B cell (primary cell): ENCODE measurements around the gene KRT73. TPM values are rescaled to one million over a fixed set of nuclear protein-coding genes. Genes with fewer than 3 reads are reported as not detected.

Source experiments
- ATAC-seq: fragments of 200-7000 bp; cut with Tn5 transposase; one replicate; pipeline ENCODE4 v1.10.0; 2021; ENCODE audit warnings: low read depth, mild to moderate bottlenecking, moderate number of reproducible peaks, moderate library complexity
- CTCF ChIA-PET: fragments of 350-600 bp; sonication (Branson Sonifier 250); formaldehyde crosslinking; loops from one replicate; lab custom pipeline; 2021; ENCODE audit warnings: antibody characterized with exemption, inconsistent platforms; lab: Charles Lee
- POLR2A ChIA-PET: fragments of 350-600 bp; sonication (Branson Sonifier 250); formaldehyde crosslinking; loops from one replicate; lab custom pipeline; 2021; ENCODE audit warnings: antibody characterized with exemption; lab: Charles Lee
- DNase-seq: peaks from one replicate; pipeline ENCODE4 v3.0.0; 2013
- H2AFZ ChIP-seq: 2 replicates; pipeline ENCODE4 v1.6.1; 2012; ENCODE audit warnings: mild to moderate bottlenecking, low read depth, low read length; ENCODE audit not compliant: insufficient read depth, poor library complexity, severe bottlenecking
- H3K27ac ChIP-seq, 2 donors: 1 replicate in 1 of 2; 2 replicates in 1 of 2; pipeline ENCODE4 v1.5.1; 2012 to 2013; ENCODE audit warnings: low read length in 2 of 2, mild to moderate bottlenecking in 2 of 2, moderate library complexity in 1 of 2
- H3K27me3 ChIP-seq, 4 experiments: fragments of 200-600 bp in 1 of 4; sonication (generic) in 1 of 4; replicated peaks in 1 of 4; 1 replicate in 2 of 4; 2 replicates in 2 of 4; pipeline versions ENCODE4 v1.6.1 to v1.7.0; 2013 to 2016; ENCODE audit warnings: low read length in 3 of 4, mild to moderate bottlenecking in 2 of 4, mixed read lengths in 1 of 4, moderate library complexity in 1 of 4; ENCODE audit not compliant: insufficient read depth in 4 of 4, control insufficient read depth in 3 of 4; ENCODE audit errors: control extremely low read depth in 1 of 4
- H3K36me3 ChIP-seq, 2 experiments: replicated peaks in 1 of 2; 1 replicate in 1 of 2; 2 replicates in 1 of 2; pipeline versions ENCODE4 v1.6.1 to v1.7.1; 2013; ENCODE audit warnings: low read length in 1 of 2; ENCODE audit not compliant: insufficient read depth in 2 of 2, control insufficient read depth in 1 of 2; ENCODE audit errors: control extremely low read depth in 1 of 2, extremely low read depth in 1 of 2
- H3K4me1 ChIP-seq, 2 donors: fragments of 200-600 bp in 1 of 2; sonication (generic) in 1 of 2; 1 replicate in 1 of 2; 2 replicates in 1 of 2; pipeline versions ENCODE4 v1.5.1 to v1.6.1; 2013 to 2017; ENCODE audit warnings: low read length in 2 of 2; ENCODE audit not compliant: control insufficient read depth in 2 of 2, insufficient read depth in 2 of 2
- H3K4me2 ChIP-seq: replicated peaks from 2 replicates; pipeline ENCODE3; 2012; ENCODE audit warnings: mild to moderate bottlenecking, low read depth, low read length; ENCODE audit not compliant: poor library complexity, severe bottlenecking
- H3K4me3 ChIP-seq, 5 experiments: fragments of 200-600 bp in 1 of 5; sonication (generic) in 1 of 5; 1 replicate in 3 of 5; 2 replicates in 2 of 5; pipeline versions ENCODE4 v1.5.1 to v1.7.0; 2011 to 2016; ENCODE audit warnings: low read length in 4 of 5, mild to moderate bottlenecking in 4 of 5, low read depth in 2 of 5, control low read depth in 1 of 5, moderate library complexity in 1 of 5; ENCODE audit not compliant: insufficient read depth in 1 of 5; ENCODE audit errors: control extremely low read depth in 1 of 5, extremely low read depth in 1 of 5
- H3K79me2 ChIP-seq: fragments of 200-600 bp; sonication (generic); one replicate; pipeline ENCODE4 v1.6.0; 2016; ENCODE audit warnings: low read length; ENCODE audit not compliant: control insufficient read depth, insufficient read depth
- H3K9ac ChIP-seq: fragments of 200-600 bp; sonication (generic); 2 replicates; pipeline ENCODE4 v1.6.1; 2017; ENCODE audit warnings: mild to moderate bottlenecking, low read length, moderate library complexity
- H3K9me3 ChIP-seq, 3 donors: one replicate each; pipeline versions ENCODE4 v1.6.1 to v1.7.1; 2013; ENCODE audit warnings: low read length in 2 of 3; ENCODE audit not compliant: control insufficient read depth in 2 of 3, insufficient read depth in 1 of 3; ENCODE audit errors: control extremely low read depth in 1 of 3
- H4K20me1 ChIP-seq: 2 replicates; pipeline ENCODE4 v1.6.0; 2012; ENCODE audit warnings: mild to moderate bottlenecking, low read length; ENCODE audit not compliant: insufficient read depth, control insufficient read depth, poor library complexity, severe bottlenecking
- H3K27ac Mint-ChIP-seq: one replicate; pipeline ENCODE4 v1.8.0; 2021; ENCODE audit warnings: mixed read lengths
- H3K27me3 Mint-ChIP-seq: one replicate; pipeline ENCODE4 v1.8.0; 2021; ENCODE audit warnings: mixed read lengths
- H3K4me1 Mint-ChIP-seq: one replicate; pipeline ENCODE4 v1.8.0; 2021; ENCODE audit warnings: mixed read lengths
- H3K4me3 Mint-ChIP-seq: one replicate; pipeline ENCODE4 v1.8.0; 2021; ENCODE audit warnings: mixed read lengths
- H3K9me3 Mint-ChIP-seq: one replicate; pipeline ENCODE4 v1.8.0; 2022; ENCODE audit warnings: mixed read lengths; ENCODE audit not compliant: insufficient read depth
- CTCF ChIP-seq: fragments of 200-600 bp; IDR thresholded peaks from one replicate; pipeline ENCODE4 v1.8.0; 2022; ENCODE audit warnings: antibody characterized with exemption, mild to moderate bottlenecking
- EZH2 ChIP-seq: IDR thresholded peaks from 2 replicates; pipeline ENCODE4 v1.6.1; 2012; ENCODE audit warnings: borderline replicate concordance, low read depth, mild to moderate bottlenecking, moderate library complexity, low read length; ENCODE audit not compliant: insufficient read depth, poor library complexity, severe bottlenecking
- WGBS: methylation state at CpG from one replicate; pipeline ENCODE4 v1.1.5; 2013; ENCODE audit warnings: missing lambda C conversion rate; ENCODE audit not compliant: insufficient coverage; 5-methylcytosine and 5-hydroxymethylcytosine counted together
- intact Hi-C: fragments of 100-400 bp; cut with micrococcal nuclease; formaldehyde crosslinking; loops from one replicate; pipeline ENCODE4 v1.10.0; 2022
- polyA plus RNA-seq: library from polyadenylated mRNA; depleted of rRNA; stranded (reverse); fragments of >200 nt; gene quantifications from 2 replicates; pipeline ENCODE4 v1.2.3, GENCODE V29; 2012
- total RNA-seq, 2 donors: library from RNA; stranded (reverse); fragments of 120-200 nt in 1 of 2; gene quantifications; 1 replicate in 1 of 2; 2 replicates in 1 of 2; pipeline versions ENCODE4 v1.2.3 to v1.2.4, GENCODE V29; 2013 to 2022

Gene KRT73
- total and polyA plus RNA-seq, 2 donors (not counting 1 experiment from before 2014, with no cell fraction given): 0.07 TPM; not detected in 1

- intact Hi-C loops: no loop called here
These were observed 29.2 kb upstream of the KRT73 start for GRCh38 chr12:52647601-52648000.

GRCh38 chr12:52646613-52647012 is 28.3 kb upstream of the KRT73 start:
- Histone ChIP-seq H3K27me3 (peaks cover 0 to 6% (median 0%) of the 10 kb centered on the region in 4 experiments), H2AFZ (no peak overlapping the region), H3K4me3 (no peak overlapping the region), H3K36me3 (no peaks in the 10 kb centered on the region), H3K4me1 (no peaks in the 10 kb centered on the region), H3K9ac (no peak overlapping the region), H3K9me3 (peaks cover 0 to 4% (median 0%) of the 10 kb centered on the region in 3 donors), H3K27ac (no peak overlapping the region), H4K20me1 (no peaks in the 10 kb centered on the region), H3K4me2 (no peak overlapping the region), H3K79me2 (no peaks in the 10 kb centered on the region)
- DNase-seq: no peak
- Mint-ChIP-seq H3K4me1 (no peaks in the 10 kb centered on the region), H3K27me3 (peaks cover 16% of the 10 kb centered on the region), H3K4me3 (no peak overlapping the region), H3K27ac (no peak overlapping the region), H3K9me3 (no peaks in the 10 kb centered on the region)
- 89% methylated on average over 12 of the region's 12 CpGs for WGBS
- ChIA-PET CTCF (no interaction called here), POLR2A (no interaction called here)
- no peak for ATAC-seq
- intact Hi-C loops: no loop called here
- no peak for TF ChIP-seq EZH2
- no peak for TF ChIP-seq CTCF

More at GRCh38 chr12:52647601-52648000, 29.2 kb upstream of the KRT73 start:
- CTCF ChIA-PET: no interaction called here
- H3K9me3 ChIP-seq: peaks cover 0 to 9% (median 3%) of the 10 kb centered on the region in 3 donors
- no peak overlapping the region for H3K4me2 ChIP-seq
- POLR2A ChIA-PET: no interaction called here
- H3K9ac ChIP-seq: no peak overlapping the region
- no peak overlapping the region for H2AFZ ChIP-seq
- Mint-ChIP-seq H3K27me3 (peaks cover 8% of the 10 kb centered on the region), H3K4me1 (no peaks in the 10 kb centered on the region), H3K4me3 (no peak overlapping the region), H3K27ac (no peak overlapping the region), H3K9me3 (no peaks in the 10 kb centered on the region)
- ATAC-seq (no peak), DNase-seq (no peak)
- H3K27ac ChIP-seq: no peak overlapping the region
- H3K79me2 ChIP-seq: no peaks in the 10 kb centered on the region
- no peaks in the 10 kb centered on the region for H4K20me1 ChIP-seq
- TF ChIP-seq EZH2: no peak
- TF ChIP-seq CTCF: no peak
- peaks cover 0 to 3% (median 0%) of the 10 kb centered on the region in 4 experiments for H3K27me3 ChIP-seq
- no peaks in the 10 kb centered on the region for H3K4me1 ChIP-seq
- H3K4me3 ChIP-seq: no peak overlapping the region
- no peaks in the 10 kb centered on the region for H3K36me3 ChIP-seq
- 95% methylated on average over 4 of the region's 9 CpGs for WGBS
